K562 (cell line): ENCODE data around the gene MVP. TPM values are rescaled to one million over a fixed set of nuclear protein-coding genes. Genes with fewer than 3 reads are reported as not detected.

ENCODE experiments used
- ATAC-seq: fragments of 200-7000 bp; cut with Tn5 transposase; 3 replicates; pipeline ENCODE4 v1.9.1; 2020; ENCODE audit warnings: moderate library complexity
- BruUV-seq: library from RNA; stranded (reverse); fragments of 400-500 nt; replicated peaks from 2 replicates; lab custom pipeline; 2021; lab: Mats Ljungman, UMichigan
- CTCF ChIA-PET: fragments of 300-600 bp; formaldehyde crosslinking; extraction: SDS; loops from one replicate; lab custom pipeline; 2021; ENCODE audit warnings: low intra/inter-chr PET ratio; lab: Yijun Ruan, JAX
- POLR2A ChIA-PET: fragments of 300-600, 350-650 bp; sonication (Branson Sonifier 250); formaldehyde crosslinking; extraction: SDS; loops from one replicate; lab custom pipeline; 2021; ENCODE audit warnings: antibody characterized with exemption, inconsistent platforms; lab: Yijun Ruan, JAX
- DNase-seq, 4 experiments: peaks; one replicate each; pipeline versions ENCODE4 v3.0.0 to v3.0.0-alpha.2; 2011 to 2018; ENCODE audit warnings: low spot score in 3 of 4, mixed read lengths in 3 of 4; ENCODE audit errors: extremely low read depth in 1 of 4
- FAIRE-seq: peaks from 2 replicates; lab custom pipeline; 2011; peaks lifted over from hg19 to GRCh38; lab: Jason Lieb, UNC
- H2AFZ ChIP-seq: 2 replicates; pipeline ENCODE4 v1.6.0; 2011; ENCODE audit warnings: low read depth, low read length, control low read depth, inconsistent platforms
- H3K27ac ChIP-seq: fragments of 200-600 bp; 3 replicates; pipeline ENCODE4 v1.8.0; 2011; ENCODE audit warnings: low read depth, mild to moderate bottlenecking, control low read depth, inconsistent platforms, low read length, moderate library complexity, mixed read lengths; ENCODE audit errors: extremely low read depth
- H3K27me3 ChIP-seq, 2 experiments: fragments of 300-600 bp in 1 of 2; 2 replicates in 1 of 2; 3 replicates in 1 of 2; pipeline versions ENCODE4 v1.6.0 to v1.8.0; 2011; ENCODE audit warnings: inconsistent platforms in 2 of 2, low read length in 2 of 2, mild to moderate bottlenecking in 1 of 2, mixed read lengths in 1 of 2, moderate library complexity in 1 of 2; ENCODE audit not compliant: control insufficient read depth in 2 of 2, insufficient read depth in 2 of 2
- H3K36me3 ChIP-seq: fragments of 300-600 bp; 3 replicates; pipeline ENCODE4 v1.8.0; 2011; ENCODE audit warnings: mild to moderate bottlenecking, low read length, inconsistent platforms; ENCODE audit not compliant: control insufficient read depth, insufficient read depth
- H3K4me1 ChIP-seq, 2 experiments: fragments of 200-600 bp in 1 of 2; replicated peaks in 1 of 2; 2 replicates in 1 of 2; 3 replicates in 1 of 2; pipeline versions ENCODE4 v1.5.1 to v1.8.0; 2011; ENCODE audit warnings: inconsistent platforms in 2 of 2, low read length in 2 of 2, mild to moderate bottlenecking in 1 of 2, mixed read lengths in 1 of 2, moderate library complexity in 1 of 2; ENCODE audit not compliant: control insufficient read depth in 2 of 2, insufficient read depth in 2 of 2
- H3K4me2 ChIP-seq: 2 replicates; pipeline ENCODE4 v1.6.1; 2011; ENCODE audit warnings: low read length, control low read depth, inconsistent platforms, mixed read lengths; ENCODE audit not compliant: insufficient read depth
- H3K4me3 ChIP-seq: fragments of 200-600 bp; sonication (generic), shearing (Covaris generic); 2 replicates; pipeline ENCODE4 v1.5.1; 2016; ENCODE audit warnings: control low read depth, inconsistent platforms
- H3K79me2 ChIP-seq: fragments of 200-600 bp; 3 replicates; pipeline ENCODE4 v1.8.0; 2011; ENCODE audit warnings: low read length, inconsistent platforms; ENCODE audit not compliant: control insufficient read depth, insufficient read depth
- H3K9ac ChIP-seq, 2 experiments: 2 replicates each; pipeline versions ENCODE4 v1.6.0 to v1.6.1; 2011; ENCODE audit warnings: low read depth in 2 of 2, low read length in 2 of 2, control low read depth in 1 of 2, inconsistent platforms in 1 of 2, mild to moderate bottlenecking in 1 of 2, mixed read lengths in 1 of 2; ENCODE audit not compliant: insufficient read depth in 1 of 2
- H3K9me1 ChIP-seq: one replicate; pipeline ENCODE4 v1.6.0; 2011; ENCODE audit warnings: inconsistent platforms, mild to moderate bottlenecking, low read length, moderate library complexity; ENCODE audit not compliant: control insufficient read depth, insufficient read depth
- H3K9me3 ChIP-seq: replicated peaks from 2 replicates; pipeline ENCODE4 v1.5.1; 2011; ENCODE audit warnings: low read depth, low read length, inconsistent platforms; ENCODE audit not compliant: control insufficient read depth, insufficient read depth
- H4K20me1 ChIP-seq: replicated peaks from 2 replicates; pipeline ENCODE4 v1.6.1; 2011; ENCODE audit warnings: low read length, inconsistent platforms, mixed read lengths; ENCODE audit not compliant: control insufficient read depth, insufficient read depth
- CGGBP1 ChIP-seq: fragments of 250-450 bp; sonication (Bioruptor Pico); IDR thresholded peaks from 2 replicates; pipeline ENCODE4 v1.9.0; 2021; ENCODE audit warnings: mild to moderate bottlenecking
- DPF2 ChIP-seq: fragments of 450-650 bp; IDR thresholded peaks from 2 replicates; pipeline ENCODE4 v1.6.1; 2016
- E2F3 ChIP-seq: fragments of 250-450 bp; sonication (Bioruptor Pico); IDR thresholded peaks from 2 replicates; pipeline ENCODE4 v1.4.0; 2020; ENCODE audit warnings: mild to moderate bottlenecking
- FOXA1 ChIP-seq: fragments of 450-650 bp; IDR thresholded peaks from 2 replicates; pipeline ENCODE4 v1.6.1; 2016; ENCODE audit warnings: mild to moderate bottlenecking, borderline replicate concordance
- KDM4B ChIP-seq, 2 experiments: fragments of 450-650 bp in 1 of 2; sonication (generic) in 1 of 2; IDR thresholded peaks; 2 replicates each; pipeline ENCODE4 v1.6.1; 2016 to 2017; ENCODE audit warnings: borderline replicate concordance in 2 of 2, antibody characterized with exemption in 1 of 2, low read depth in 1 of 2, mild to moderate bottlenecking in 1 of 2
- NFIX ChIP-seq: fragments of 250-450 bp; sonication (Bioruptor Pico); IDR thresholded peaks from 2 replicates; pipeline ENCODE4 v1.4.0; 2020; ENCODE audit warnings: low read depth, mild to moderate bottlenecking, moderate library complexity
- SIRT6 ChIP-seq: IDR thresholded peaks from one replicate; pipeline ENCODE4 v1.6.1; 2012; ENCODE audit warnings: low read depth, mild to moderate bottlenecking, control low read depth, inconsistent platforms, low read length, moderate library complexity
- UBTF ChIP-seq, 2 experiments: IDR thresholded peaks; 2 replicates each; pipeline ENCODE4 v1.6.1; 2012; ENCODE audit warnings: improper control_type of control experiment in 2 of 2, low read depth in 2 of 2, low read length in 2 of 2, borderline replicate concordance in 1 of 2
- WGBS: fragments of 100-300 bp; shearing (Covaris generic); methylation state at CpG from one replicate; pipeline ENCODE4 v1.1.6; 2016; ENCODE audit warnings: low coverage, mixed read lengths; ENCODE audit not compliant: insufficient coverage; ENCODE audit errors: missing lambda C conversion rate; 5-methylcytosine and 5-hydroxymethylcytosine counted together
- in situ Hi-C: fragments of 300-500 bp; cut with MboI; formaldehyde crosslinking; loops from 4 replicates; pipeline ENCODE4 v1.15.0; 2018; ENCODE audit warnings: inconsistent platforms, mixed read lengths
- intact Hi-C: fragments of 100-400 bp; cut with micrococcal nuclease; formaldehyde crosslinking; loops from 2 replicates; pipeline ENCODE4 v1.14.2; 2022
- polyA plus RNA-seq, 8 experiments: library from polyadenylated mRNA; depleted of rRNA in 4 of 8; stranded (reverse) in 5 of 8; unstranded in 3 of 8; fragments of >200 nt; fragmentation: Nextera tagmentation in 2 of 8; fragmentation: Illumina TruSeq in 1 of 8; extraction: Ambion mirVana in 2 of 8; extraction: Trizol in 1 of 8; gene quantifications; 2 replicates each; pipeline versions ENCODE4 v1.2.1 to v1.2.3, GENCODE V29; 2011 to 2014; ENCODE audit warnings: inconsistent platforms in 1 of 8, missing spikeins in 1 of 8
- total RNA-seq, 7 experiments: library from RNA; depleted of rRNA in 6 of 7; stranded (reverse); fragments of >200 nt in 6 of 7; fragmentation: Illumina TruSeq in 2 of 7; extraction: Trizol in 2 of 7; gene quantifications; 2 replicates each; pipeline versions ENCODE4 v1.2.1 to v1.2.3, GENCODE V29; 2011 to 2021; ENCODE audit warnings: low replicate concordance in 1 of 7
- TF ChIP-seq, protein P1 (sequence below): fragments of 250-450 bp; sonication (Bioruptor Pico); IDR thresholded peaks from 2 replicates; pipeline ENCODE4 v1.4.0; 2020

MVP gene
- total and polyA plus RNA-seq, 9 of the 15 experiments (the other 6 are each of a cell fraction or from before 2014, with no cell fraction given), result 0.39 to 1.9 (median 0.76) TPM; not detected in 2

GRCh38 chr16:29831490-29831889 lies 11.2 kb downstream of the MVP start:
- FAIRE-seq (no peak), DNase-seq (no peak), ATAC-seq (no peak)
- Histone ChIP-seq H3K9ac (no peak overlapping the region), H3K36me3 (no peaks in the 10 kb centered on the region), H3K9me1 (no peaks in the 10 kb centered on the region), H3K4me3 (no peak overlapping the region), H3K27ac (no peak overlapping the region), H3K27me3 (peaks cover 2 to 13% of the 10 kb centered on the region in 2 experiments; a peak in 3 of 5 replicates), H3K4me1 (peaks cover 0 to 6% of the 10 kb centered on the region in 2 experiments; a peak in 2 of 5 replicates), H2AFZ (no peak overlapping the region), H3K9me3 (no peaks in the 10 kb centered on the region), H4K20me1 (no peaks in the 10 kb centered on the region), H3K4me2 (no peak overlapping the region), H3K79me2 (no peaks in the 10 kb centered on the region)
- intact Hi-C loops (no loop called here), in situ Hi-C loops (no loop called here)
- BruUV-seq, result no TSS peak
- TF ChIP-seq DPF2 (no peak), UBTF (IDR thresholded peaks at IDR 0.05; ENCODE audit: borderline replicate concordance in 1 of 2, low read depth in 2 of 2, low read length in 2 of 2) (no peak), FOXA1 (no peak), KDM4B (IDR thresholded peaks at IDR 0.05; ENCODE audit: borderline replicate concordance in 2 of 2, low read depth in 1 of 2) (no peak), CGGBP1 (no peak), SIRT6 (no peak), NFIX (no peak), E2F3 (no peak)
- TF ChIP-seq, protein P1, sequence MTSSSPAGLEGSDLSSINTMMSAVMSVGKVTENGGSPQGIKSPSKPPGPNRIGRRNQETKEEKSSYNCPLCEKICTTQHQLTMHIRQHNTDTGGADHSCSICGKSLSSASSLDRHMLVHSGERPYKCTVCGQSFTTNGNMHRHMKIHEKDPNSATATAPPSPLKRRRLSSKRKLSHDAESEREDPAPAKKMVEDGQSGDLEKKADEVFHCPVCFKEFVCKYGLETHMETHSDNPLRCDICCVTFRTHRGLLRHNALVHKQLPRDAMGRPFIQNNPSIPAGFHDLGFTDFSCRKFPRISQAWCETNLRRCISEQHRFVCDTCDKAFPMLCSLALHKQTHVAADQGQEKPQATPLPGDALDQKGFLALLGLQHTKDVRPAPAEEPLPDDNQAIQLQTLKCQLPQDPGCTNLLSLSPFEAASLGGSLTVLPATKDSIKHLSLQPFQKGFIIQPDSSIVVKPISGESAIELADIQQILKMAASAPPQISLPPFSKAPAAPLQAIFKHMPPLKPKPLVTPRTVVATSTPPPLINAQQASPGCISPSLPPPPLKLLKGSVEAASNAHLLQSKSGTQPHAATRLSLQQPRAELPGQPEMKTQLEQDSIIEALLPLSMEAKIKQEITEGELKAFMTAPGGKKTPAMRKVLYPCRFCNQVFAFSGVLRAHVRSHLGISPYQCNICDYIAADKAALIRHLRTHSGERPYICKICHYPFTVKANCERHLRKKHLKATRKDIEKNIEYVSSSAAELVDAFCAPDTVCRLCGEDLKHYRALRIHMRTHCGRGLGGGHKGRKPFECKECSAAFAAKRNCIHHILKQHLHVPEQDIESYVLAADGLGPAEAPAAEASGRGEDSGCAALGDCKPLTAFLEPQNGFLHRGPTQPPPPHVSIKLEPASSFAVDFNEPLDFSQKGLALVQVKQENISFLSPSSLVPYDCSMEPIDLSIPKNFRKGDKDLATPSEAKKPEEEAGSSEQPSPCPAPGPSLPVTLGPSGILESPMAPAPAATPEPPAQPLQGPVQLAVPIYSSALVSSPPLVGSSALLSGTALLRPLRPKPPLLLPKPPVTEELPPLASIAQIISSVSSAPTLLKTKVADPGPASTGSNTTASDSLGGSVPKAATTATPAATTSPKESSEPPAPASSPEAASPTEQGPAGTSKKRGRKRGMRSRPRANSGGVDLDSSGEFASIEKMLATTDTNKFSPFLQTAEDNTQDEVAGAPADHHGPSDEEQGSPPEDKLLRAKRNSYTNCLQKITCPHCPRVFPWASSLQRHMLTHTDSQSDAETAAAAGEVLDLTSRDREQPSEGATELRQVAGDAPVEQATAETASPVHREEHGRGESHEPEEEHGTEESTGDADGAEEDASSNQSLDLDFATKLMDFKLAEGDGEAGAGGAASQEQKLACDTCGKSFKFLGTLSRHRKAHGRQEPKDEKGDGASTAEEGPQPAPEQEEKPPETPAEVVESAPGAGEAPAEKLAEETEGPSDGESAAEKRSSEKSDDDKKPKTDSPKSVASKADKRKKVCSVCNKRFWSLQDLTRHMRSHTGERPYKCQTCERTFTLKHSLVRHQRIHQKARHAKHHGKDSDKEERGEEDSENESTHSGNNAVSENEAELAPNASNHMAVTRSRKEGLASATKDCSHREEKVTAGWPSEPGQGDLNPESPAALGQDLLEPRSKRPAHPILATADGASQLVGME (CRISPR knock-in tag), result no peak
- ChIA-PET POLR2A (no interaction called here), CTCF (no interaction called here)
- WGBS, result 8% methylated on average over 2 of the region's 2 CpGs
